T follicular helper cell (primary cell): ENCODE data around the gene NET1.

ENCODE experiments used
- DNase-seq: peaks from one replicate; pipeline ENCODE4 v3.0.0-alpha.2; 2020; ENCODE audit warnings: low read depth

NET1 gene

DNA sequence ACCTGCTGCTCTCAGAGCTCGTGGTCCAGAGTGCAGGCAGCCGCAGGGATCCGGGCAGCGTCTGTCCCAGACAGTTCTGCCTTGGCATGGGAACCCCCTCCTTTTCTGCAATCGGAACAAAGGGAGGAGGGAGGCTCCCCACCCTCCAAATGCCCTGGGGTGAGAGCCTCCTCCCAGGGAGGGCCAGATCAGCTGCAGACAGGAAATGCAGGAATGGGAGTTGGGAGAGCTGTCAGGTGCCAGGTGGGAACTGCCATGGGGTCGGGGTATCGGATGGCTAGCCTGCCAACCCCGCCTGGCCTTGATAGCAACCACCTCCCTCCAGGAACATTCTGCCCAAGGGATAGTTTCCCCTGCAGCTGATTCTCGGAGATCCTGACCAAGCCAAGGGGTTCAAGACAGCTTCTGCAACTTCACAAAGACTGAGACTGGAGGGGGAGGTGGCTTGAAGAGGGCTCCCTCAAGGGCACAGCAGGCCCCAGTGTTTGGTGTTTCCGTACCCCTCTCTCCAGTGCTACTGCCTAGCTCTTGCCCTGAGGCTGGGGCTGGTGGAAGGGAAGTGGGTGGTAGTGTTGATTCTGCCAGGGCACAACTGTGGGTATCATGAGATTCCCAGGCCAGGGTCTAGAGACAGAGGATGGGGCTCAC lies 87.3 kb downstream of the NET1 start, which contains the start of gene CALML5:
Gene CALML5, minus strand, starts transcription at position 78 of the 648 bp plus-strand sequence. CDS start 132 bp downstream, outside the sequence.
- no peak for DNase-seq

DNA sequence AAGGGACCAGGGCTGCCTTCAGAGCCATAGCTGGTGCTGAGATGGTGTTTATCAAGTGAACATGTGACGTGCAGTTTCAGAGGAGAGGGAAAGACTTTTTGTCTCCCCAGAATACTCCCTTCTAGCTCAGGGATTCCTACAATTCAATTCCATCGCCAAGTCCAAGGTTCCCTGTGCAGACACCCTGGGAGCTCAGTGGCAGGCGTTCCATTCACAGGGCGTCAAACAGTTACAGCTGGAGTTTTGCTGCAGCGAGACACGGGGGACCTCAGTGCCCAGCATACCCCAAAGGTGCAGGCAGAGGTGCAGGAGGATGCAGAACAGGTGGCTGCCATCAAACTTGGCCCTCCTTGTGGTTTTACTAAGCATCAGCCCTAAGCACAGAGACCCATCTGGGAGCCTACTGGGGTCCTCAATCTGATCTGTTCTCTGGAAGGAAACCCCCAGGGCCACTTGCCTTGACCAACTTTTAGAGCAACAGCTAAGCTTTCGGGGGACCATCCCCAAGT lies 87.9 kb downstream of the NET1 start:
- no peak for DNase-seq

DNA sequence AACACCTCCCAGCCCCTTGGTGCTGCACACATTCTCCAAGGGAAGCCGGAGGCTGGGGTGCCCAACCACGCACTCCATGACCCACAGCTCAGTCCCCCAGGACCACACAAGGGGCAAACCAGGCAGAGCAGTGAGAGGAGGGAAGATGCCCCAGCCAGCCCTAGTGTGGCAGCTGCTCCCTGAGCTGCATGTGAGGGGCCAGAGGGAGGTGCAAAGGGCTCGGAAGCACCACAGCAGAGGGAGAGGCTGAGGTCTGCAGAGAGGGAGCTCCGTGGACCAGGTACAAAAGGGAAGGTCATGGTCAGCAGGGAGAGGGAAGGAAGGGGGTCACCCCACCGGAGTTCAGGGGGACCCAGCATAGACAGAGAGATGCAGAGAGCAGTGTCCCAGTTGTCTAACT lies 88.6 kb downstream of the NET1 start:
- DNase-seq: no peak

- no peak for DNase-seq
Measured at GRCh38 chr10:5502061-5502521, 89.7 kb downstream of the NET1 start.

DNA sequence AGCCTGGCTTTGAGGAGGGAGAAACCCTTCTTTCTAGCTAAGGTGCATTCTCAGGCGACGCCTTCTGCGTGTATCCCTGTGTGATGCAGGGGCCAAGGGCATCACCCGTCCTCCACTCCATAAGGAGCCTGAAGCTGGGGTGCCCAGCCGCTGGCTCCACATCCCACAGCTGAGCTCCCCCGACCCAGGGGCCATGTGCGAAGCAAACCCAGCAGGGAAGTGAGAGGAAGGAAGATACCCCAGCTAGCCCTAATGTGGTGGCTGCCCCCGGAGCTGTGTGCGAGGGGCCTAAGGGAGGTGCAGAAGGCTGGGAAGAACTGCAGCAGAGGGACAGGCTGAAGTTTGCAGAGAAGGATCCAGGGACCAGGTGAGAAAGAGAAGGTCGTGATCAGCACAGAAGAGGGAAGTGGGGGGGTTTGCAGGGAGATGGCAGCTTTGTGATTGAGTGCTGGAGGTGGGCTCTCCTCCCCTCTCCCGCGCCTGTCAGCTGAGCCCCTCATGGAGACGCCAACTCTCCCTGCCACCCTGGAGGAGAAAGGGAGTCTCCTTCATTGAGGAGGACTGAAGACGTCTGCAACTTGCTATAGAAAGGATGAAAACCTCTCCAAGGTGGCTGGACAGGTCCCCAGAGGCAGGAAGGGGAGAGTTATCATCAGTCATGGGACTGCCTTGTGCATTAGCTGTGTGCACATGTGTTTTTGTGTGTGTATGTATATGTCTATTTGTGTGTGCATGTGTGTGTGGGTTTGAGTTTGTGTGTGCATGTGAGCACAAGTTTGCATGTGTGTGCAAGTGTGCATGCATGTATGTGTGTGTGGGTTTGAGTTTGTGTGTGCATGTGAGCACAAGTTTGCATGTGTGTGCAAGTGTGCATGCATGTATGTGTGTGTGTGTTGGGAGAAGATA lies 90.5 kb downstream of the NET1 start:
- no peak for DNase-seq

GRCh38 chr10:5503477-5503835 lies 91.1 kb downstream of the NET1 start:
- no peak for DNase-seq

DNA sequence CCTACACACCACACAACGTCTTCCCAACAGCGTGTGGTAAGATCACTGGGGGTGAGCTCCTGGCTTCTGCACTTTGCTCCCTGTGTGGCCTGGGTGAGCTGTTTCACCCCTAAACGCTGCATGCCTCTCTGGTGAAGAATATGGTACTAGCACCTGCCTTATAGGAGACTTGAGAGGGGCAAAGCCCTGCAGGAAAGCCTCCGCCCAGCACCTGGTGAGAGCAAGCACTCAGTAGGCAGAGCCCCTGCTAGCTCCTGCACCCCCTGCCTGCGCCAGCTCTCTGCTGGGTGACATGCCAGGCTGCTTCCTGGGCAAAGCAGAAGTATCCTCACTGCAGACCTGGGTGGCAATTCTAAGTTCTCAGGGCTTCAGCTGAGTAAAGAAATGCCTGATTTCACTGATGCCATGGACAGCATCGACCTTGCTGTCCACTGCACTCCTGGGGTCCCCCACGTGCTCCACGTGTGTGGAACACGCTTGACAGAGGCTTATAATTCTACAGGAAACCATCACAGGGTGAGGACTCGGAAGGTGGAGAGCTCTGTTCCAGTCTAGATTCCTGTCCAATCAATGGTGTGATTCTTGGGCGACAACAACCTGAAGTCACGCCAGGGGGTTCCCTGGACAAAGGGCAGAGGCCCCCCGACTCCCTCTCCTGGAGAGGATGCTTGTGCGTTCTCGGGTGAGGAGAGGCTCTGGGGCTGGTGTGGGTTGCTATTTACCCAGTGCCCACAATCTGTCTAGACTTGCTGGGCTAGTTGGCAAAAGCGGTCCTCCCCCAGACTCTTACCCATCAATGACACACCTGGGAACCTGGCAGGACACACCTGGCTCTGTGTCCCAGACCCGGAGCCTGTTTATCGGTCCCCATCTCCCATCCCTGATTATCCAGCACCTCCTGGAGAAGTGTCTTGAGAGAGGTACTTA lies 92.1 kb downstream of the NET1 start:
- no peak for DNase-seq

GRCh38 chr10:5506246-5506645 lies 93.9 kb downstream of the NET1 start:
- DNase-seq: no peak

DNA sequence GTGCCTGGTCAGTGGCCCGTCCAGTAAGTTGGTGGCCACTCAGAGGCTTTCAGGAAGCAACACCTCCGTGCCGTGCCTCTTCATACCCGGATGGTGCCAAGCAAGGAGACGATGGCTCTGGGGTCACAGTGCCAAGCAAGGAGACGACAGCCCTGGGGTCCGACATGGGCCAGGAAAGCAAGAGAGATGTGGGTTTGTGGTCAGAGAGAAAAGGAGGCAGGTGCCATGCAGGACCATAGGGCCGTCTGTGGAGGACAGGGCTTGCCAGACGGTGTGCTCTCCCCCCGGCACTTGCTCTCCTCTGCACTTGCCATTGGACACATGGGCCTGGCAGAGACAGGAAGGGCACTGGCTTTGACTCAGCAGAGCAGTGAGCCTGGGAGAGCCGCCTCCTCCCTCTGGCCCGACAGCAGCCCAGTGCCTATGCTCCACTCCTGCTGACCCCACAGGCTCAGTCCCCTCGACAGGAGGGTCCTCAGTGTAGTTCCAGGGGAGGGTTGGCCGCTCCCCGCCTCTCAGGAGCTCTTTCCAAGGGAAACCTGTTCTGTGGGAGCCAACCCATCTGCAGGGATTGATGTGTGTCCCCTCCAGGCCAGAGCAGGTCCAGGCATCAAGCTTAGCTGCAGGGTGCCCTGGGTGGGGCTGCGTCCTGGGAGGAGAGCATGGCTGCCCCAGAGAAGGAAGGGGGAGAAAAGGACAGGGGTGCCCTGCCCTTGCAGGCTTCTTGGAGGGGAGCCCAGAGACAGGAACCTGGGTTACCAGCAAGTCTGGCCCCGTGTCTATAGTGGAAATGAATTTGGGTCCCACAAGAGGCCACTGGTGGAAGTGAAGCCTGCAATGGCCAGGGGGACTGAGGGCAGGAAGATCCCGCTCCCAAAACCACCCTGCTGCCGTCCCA lies 94.6 kb downstream of the NET1 start:
- DNase-seq: no peak

DNA sequence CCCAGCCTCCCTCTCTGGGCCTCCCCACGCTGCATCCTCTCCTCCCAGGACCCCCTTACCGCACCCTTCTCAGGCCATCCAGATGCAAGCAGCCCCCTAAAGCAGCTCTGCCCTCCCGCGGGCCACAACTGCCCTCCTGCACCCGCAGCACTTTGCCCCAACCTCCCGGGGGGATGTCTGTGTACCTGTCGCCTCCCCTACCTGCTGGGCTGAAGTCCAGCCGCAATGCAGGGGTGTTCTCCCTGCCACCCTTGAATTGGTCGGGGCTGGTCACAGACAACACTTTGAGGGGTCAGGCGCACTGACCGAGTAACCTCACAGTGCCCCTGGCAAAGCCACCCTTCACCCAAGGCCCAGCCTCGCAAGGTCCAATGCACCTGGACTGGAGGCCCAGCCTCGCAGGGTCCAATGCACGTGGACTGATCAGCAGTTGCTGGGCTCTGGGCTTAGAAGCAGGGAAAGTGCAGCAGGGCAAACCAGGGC lies 95.3 kb downstream of the NET1 start:
- no peak for DNase-seq

- no peak for DNase-seq
Measured at GRCh38 chr10:5508161-5508604, 95.8 kb downstream of the NET1 start.
